ENCODE measurements around the gene APMAP.

DNA sequence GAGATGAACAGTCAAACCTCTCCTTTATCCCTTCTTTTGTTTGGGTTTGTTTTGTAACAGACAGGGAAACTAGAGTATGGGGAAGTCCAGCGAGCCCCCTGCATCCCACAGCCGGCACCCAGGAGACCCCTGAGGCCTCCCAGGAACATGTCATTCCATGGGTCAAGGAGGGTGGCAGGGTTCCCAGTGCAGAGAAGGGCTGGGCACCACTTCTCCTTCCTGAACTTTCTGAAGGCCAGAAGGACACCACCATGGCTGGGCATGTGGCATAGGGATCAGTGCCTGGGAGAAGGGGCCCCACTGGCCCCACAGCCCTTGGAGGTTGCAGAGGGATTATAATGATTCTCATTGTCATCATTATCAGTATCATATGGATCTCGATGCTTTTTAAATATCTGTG, 57.4 kb downstream of the APMAP start:
- TF ChIP-seq, protein P1, sequence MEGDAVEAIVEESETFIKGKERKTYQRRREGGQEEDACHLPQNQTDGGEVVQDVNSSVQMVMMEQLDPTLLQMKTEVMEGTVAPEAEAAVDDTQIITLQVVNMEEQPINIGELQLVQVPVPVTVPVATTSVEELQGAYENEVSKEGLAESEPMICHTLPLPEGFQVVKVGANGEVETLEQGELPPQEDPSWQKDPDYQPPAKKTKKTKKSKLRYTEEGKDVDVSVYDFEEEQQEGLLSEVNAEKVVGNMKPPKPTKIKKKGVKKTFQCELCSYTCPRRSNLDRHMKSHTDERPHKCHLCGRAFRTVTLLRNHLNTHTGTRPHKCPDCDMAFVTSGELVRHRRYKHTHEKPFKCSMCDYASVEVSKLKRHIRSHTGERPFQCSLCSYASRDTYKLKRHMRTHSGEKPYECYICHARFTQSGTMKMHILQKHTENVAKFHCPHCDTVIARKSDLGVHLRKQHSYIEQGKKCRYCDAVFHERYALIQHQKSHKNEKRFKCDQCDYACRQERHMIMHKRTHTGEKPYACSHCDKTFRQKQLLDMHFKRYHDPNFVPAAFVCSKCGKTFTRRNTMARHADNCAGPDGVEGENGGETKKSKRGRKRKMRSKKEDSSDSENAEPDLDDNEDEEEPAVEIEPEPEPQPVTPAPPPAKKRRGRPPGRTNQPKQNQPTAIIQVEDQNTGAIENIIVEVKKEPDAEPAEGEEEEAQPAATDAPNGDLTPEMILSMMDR (IDR thresholded peaks at IDR 0.05; ENCODE audit: low read length) = no peak
- no peak for TF ChIP-seq EZH2phosphoT487 (IDR thresholded peaks at IDR 0.05; ENCODE audit: low read length)
